Measurements from ENCODE around the gene TMEM254.
"Not testable (repeated sequence)": the region's sequence is repeated elsewhere in the genome, so short reads cannot be mapped to it uniquely, and the experiment has no call there.

Gene TMEM254

GRCh38 chr10:80077869-80078447 is 507 bp upstream of the TMEM254 start:
- DNase-seq = no peak

GRCh38 chr10:80079312-80079719 is 851 bp downstream of the TMEM254 start:
- DNase-seq = no peak

- no peak for DNase-seq
These were observed 2.6 kb downstream of the TMEM254 start for GRCh38 chr10:80081026-80081425.

GRCh38 chr10:80081801-80082750 is 3.6 kb downstream of the TMEM254 start:
- DNase-seq = no peak

- DNase-seq = no peak
These were observed 11.7 kb downstream of the TMEM254 start for GRCh38 chr10:80090121-80090520.

- DNase-seq = no peak
These were observed 15.8 kb downstream of the TMEM254 start for GRCh38 chr10:80094231-80094630.

- DNase-seq = not testable (repeated sequence)
These were observed 19.8 kb downstream of the TMEM254 start for GRCh38 chr10:80098272-80098671.

- DNase-seq = not testable (repeated sequence)
These were observed 20.8 kb downstream of the TMEM254 start for GRCh38 chr10:80099295-80099694.

GRCh38 chr10:80100116-80100515 is 21.7 kb downstream of the TMEM254 start:
- no peak for DNase-seq

- DNase-seq = peak; percentile 39
These were observed 22.6 kb downstream of the TMEM254 start for GRCh38 chr10:80100861-80101695.

- peak; percentile 19 for DNase-seq
These were observed 25.8 kb downstream of the TMEM254 start for GRCh38 chr10:80104066-80104926.

- DNase-seq = no peak
These were observed 30.2 kb downstream of the TMEM254 start for GRCh38 chr10:80108576-80109239.

- DNase-seq = no peak
These were observed 32.5 kb downstream of the TMEM254 start for GRCh38 chr10:80110986-80111385.

GRCh38 chr10:80118669-80119068 is 40.2 kb downstream of the TMEM254 start:
- DNase-seq = no peak

GRCh38 chr10:80122110-80122710 is 43.7 kb downstream of the TMEM254 start:
- no peak for DNase-seq

GRCh38 chr10:80122746-80123145 is 44.3 kb downstream of the TMEM254 start:
- DNase-seq = no peak

GRCh38 chr10:80126876-80127275 is 48.4 kb downstream of the TMEM254 start:
- no peak for DNase-seq

- no peak for DNase-seq
These were observed 53.0 kb downstream of the TMEM254 start for GRCh38 chr10:80131499-80131901.

GRCh38 chr10:80132299-80133139 is 54.1 kb downstream of the TMEM254 start, which contains the start of gene PLAC9:
PLAC9 (plus strand) TSS chr10:80132730; CDS start chr10:80132763, 33 bp downstream.
- DNase-seq = no peak

GRCh38 chr10:80133206-80133605 is 54.7 kb downstream of the TMEM254 start:
- no peak for DNase-seq

Data from NCI-H510A treated with DMSO at 0.1 percent for 48 hours (cell line).